Chondrocyte (in vitro differentiated cells): ENCODE measurements around the gene TIMP3. TPM values are rescaled to one million over a fixed set of nuclear protein-coding genes. Genes with fewer than 3 reads are reported as not detected.
A peak's percentile ranks its signal among the peaks of the same experiment; 100 is the strongest.

Experiments
- DNase-seq: peaks from one replicate; pipeline ENCODE4 v3.0.0; 2021; ENCODE audit warnings: mixed read lengths, low spot score
- H3K27ac Mint-ChIP-seq: one replicate; pipeline ENCODE4 v1.8.0; 2021; ENCODE audit warnings: mild to moderate bottlenecking, moderate library complexity, mixed read lengths; ENCODE audit not compliant: unreplicated experiment
- H3K27me3 Mint-ChIP-seq: 2 replicates; pipeline ENCODE4 v1.8.0; 2021; ENCODE audit warnings: low read depth, mixed read lengths
- H3K36me3 Mint-ChIP-seq: 2 replicates; pipeline ENCODE4 v1.8.0; 2021; ENCODE audit warnings: low read depth, mixed read lengths
- H3K4me1 Mint-ChIP-seq: 2 replicates; pipeline ENCODE4 v1.8.0; 2021; ENCODE audit warnings: low read depth, mild to moderate bottlenecking, mixed read lengths
- H3K4me3 Mint-ChIP-seq: one replicate; pipeline ENCODE4 v1.8.0; 2021; ENCODE audit warnings: mild to moderate bottlenecking, moderate library complexity, mixed read lengths; ENCODE audit not compliant: unreplicated experiment
- H3K9me3 Mint-ChIP-seq: 2 replicates; pipeline ENCODE4 v1.8.0; 2021; ENCODE audit warnings: low read depth, mixed read lengths
- CTCF ChIP-seq: fragments of 200-600 bp; sonication (generic); IDR thresholded peaks from 2 replicates; pipeline ENCODE4 v1.5.0; 2021; ENCODE audit warnings: antibody characterized with exemption, mild to moderate bottlenecking, moderate library complexity
- total RNA-seq: library from RNA; stranded (reverse); gene quantifications from 3 replicates; pipeline ENCODE4 v1.2.1, GENCODE V29; 2021

Gene TIMP3
- total RNA-seq, 1 donor from 2014 or later: 126 TPM

- H3K9me3 Mint-ChIP-seq: no peaks in the 10 kb centered on the region
- no peak overlapping the region for H3K27ac Mint-ChIP-seq
- H3K4me1 Mint-ChIP-seq: peaks cover 14% of the 10 kb centered on the region
- no peak overlapping the region for H3K4me3 Mint-ChIP-seq
- no peak for DNase-seq
- H3K36me3 Mint-ChIP-seq: peaks cover 2% of the 10 kb centered on the region
- no peaks in the 10 kb centered on the region for H3K27me3 Mint-ChIP-seq
- TF ChIP-seq CTCF: no peak
Observed at GRCh38 chr22:32822179-32822877, 20.8 kb downstream of the TIMP3 start.

GRCh38 chr22:32823024-32823730 is 21.7 kb downstream of the TIMP3 start:
- Mint-ChIP-seq H3K4me3 (no peak overlapping the region), H3K27me3 (no peaks in the 10 kb centered on the region), H3K4me1 (peaks cover 22% of the 10 kb centered on the region), H3K9me3 (no peaks in the 10 kb centered on the region), H3K36me3 (no peaks in the 10 kb centered on the region), H3K27ac (no peak overlapping the region)
- TF ChIP-seq CTCF: peak; percentile 74
- no peak for DNase-seq

GRCh38 chr22:32824531-32825312 is 23.2 kb downstream of the TIMP3 start:
- H3K4me1 Mint-ChIP-seq: peaks cover 22% of the 10 kb centered on the region
- H3K4me3 Mint-ChIP-seq: no peak overlapping the region
- H3K36me3 Mint-ChIP-seq: peaks cover 2% of the 10 kb centered on the region
- TF ChIP-seq CTCF: no peak
- no peak for DNase-seq
- no peak overlapping the region for H3K27ac Mint-ChIP-seq
- no peaks in the 10 kb centered on the region for H3K27me3 Mint-ChIP-seq
- H3K9me3 Mint-ChIP-seq: no peaks in the 10 kb centered on the region

GRCh38 chr22:32826537-32826936 is 25.0 kb downstream of the TIMP3 start:
- no peak for TF ChIP-seq CTCF
- H3K27ac Mint-ChIP-seq: peak overlapping the region; percentile 50
- peaks cover 2% of the 10 kb centered on the region for H3K36me3 Mint-ChIP-seq
- no peak for DNase-seq
- H3K4me3 Mint-ChIP-seq: no peak overlapping the region
- H3K9me3 Mint-ChIP-seq: no peaks in the 10 kb centered on the region
- H3K4me1 Mint-ChIP-seq: peaks cover 36% of the 10 kb centered on the region
- H3K27me3 Mint-ChIP-seq: no peaks in the 10 kb centered on the region

GRCh38 chr22:32827049-32827602 is 25.6 kb downstream of the TIMP3 start:
- Mint-ChIP-seq H3K4me1 (peaks cover 36% of the 10 kb centered on the region), H3K27me3 (no peaks in the 10 kb centered on the region), H3K9me3 (no peaks in the 10 kb centered on the region), H3K36me3 (peaks cover 2% of the 10 kb centered on the region), H3K27ac (peak overlapping the region; percentile 18), H3K4me3 (no peak overlapping the region)
- DNase-seq: no peak
- TF ChIP-seq CTCF: no peak
